ENCODE results near the gene KIF3B.
"Not testable (repeated sequence)": the region's sequence is repeated elsewhere in the genome, so short reads cannot be mapped to it uniquely, and the experiment has no call there.

The KIF3B gene

GRCh38 chr20:32238483-32239425 lies 38.7 kb upstream of the KIF3B start:
- DNase-seq (ENCODE audit: low spot score) = no peak
- no peak for TF ChIP-seq CTCF (IDR thresholded peaks at IDR 0.05; ENCODE audit: extremely low read depth, missing control alignments)

GRCh38 chr20:32240205-32240604 lies 37.2 kb upstream of the KIF3B start:
- no peak for TF ChIP-seq CTCF (IDR thresholded peaks at IDR 0.05; ENCODE audit: extremely low read depth, missing control alignments)
- DNase-seq (ENCODE audit: low spot score) = no peak

DNA sequence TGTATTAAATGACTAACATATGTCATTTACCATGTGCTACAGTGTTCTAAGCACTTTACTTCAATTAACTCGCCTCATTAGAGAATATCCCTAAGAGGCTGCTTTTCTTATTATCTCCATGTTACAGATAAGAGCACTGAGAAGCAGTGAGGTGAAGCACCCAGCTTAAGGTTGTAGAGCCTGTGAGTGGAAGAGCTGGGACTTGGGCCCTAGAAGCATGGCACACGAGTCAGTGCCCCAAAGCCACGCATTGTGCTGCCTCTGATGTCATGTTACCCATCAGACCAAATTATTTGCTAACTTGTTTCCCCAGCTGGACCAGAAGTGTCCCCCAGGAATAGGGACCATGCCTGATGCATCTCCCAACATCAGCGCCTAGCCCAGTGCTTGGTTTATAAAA lies 35.6 kb upstream of the KIF3B start:
- no peak for DNase-seq (ENCODE audit: low spot score)

DNA sequence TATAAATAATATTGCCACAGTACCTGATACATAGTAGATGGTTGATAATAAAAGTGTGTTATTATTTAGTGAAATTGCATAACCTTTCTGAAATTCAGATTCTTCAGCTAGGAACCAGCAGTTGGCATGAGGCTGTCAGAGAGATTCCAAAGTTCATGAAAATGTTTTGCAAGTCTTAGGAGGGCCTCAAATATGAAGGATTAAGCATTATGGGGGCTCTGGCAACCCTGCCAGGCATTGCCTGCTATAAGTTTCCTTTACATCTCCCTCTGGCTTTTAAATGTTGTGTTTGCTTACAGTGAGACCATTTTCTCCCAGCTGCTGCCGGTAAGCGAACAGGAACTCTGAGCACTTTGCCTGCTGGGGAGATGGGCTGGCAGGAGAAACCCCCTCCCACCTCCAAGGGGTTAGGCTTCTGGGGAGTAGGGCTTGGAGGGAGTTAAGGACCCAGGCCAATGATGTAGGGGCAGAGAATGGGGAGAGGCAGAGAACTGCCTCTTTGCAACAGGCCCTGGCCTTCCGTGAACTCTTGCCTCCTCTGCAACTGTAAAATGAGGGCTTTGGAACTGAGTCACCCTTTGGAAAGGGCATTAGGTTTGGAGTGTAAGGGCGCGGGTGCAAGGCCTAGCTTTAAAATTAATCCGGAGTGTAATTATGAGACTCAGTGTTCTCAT lies 33.2 kb upstream of the KIF3B start:
- no peak for TF ChIP-seq CTCF (IDR thresholded peaks at IDR 0.05; ENCODE audit: extremely low read depth, missing control alignments)
- no peak for DNase-seq (ENCODE audit: low spot score)

More for the DNA sequence above, 35.6 kb upstream of the KIF3B start:
- no peak for TF ChIP-seq CTCF (IDR thresholded peaks at IDR 0.05; ENCODE audit: extremely low read depth, missing control alignments)

GRCh38 chr20:32244959-32245358 lies 32.5 kb upstream of the KIF3B start:
- no peak for TF ChIP-seq CTCF (IDR thresholded peaks at IDR 0.05; ENCODE audit: extremely low read depth, missing control alignments)
- no peak for DNase-seq (ENCODE audit: low spot score)

DNA sequence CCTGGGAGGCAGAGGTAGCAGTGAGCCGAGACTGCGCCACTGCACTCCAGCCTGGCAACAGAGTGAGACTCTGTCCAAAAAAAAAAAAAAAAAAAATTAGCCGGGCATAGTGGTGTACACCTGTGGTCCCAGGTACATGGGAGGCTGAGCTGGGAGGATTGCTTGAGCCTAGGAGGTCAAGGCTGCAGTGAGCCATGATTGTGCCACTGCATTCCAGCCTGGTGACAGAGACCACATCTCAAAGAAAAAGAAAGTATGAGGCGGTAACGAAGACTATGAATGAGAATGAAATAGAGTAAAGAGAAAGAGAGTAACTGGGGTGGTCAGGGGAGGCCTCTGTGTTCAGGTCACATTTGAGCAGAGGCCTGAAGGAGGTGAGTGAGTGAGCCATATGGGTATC lies 31.2 kb upstream of the KIF3B start:
- not testable (repeated sequence) for DNase-seq (ENCODE audit: low spot score)

- TF ChIP-seq CTCF (IDR thresholded peaks at IDR 0.05; ENCODE audit: extremely low read depth, missing control alignments) = no peak
- no peak for DNase-seq (ENCODE audit: low spot score)
These were observed 29.4 kb upstream of the KIF3B start for GRCh38 chr20:32248043-32248442.
